Measurements from ENCODE around the gene SLC6A6.

DNA sequence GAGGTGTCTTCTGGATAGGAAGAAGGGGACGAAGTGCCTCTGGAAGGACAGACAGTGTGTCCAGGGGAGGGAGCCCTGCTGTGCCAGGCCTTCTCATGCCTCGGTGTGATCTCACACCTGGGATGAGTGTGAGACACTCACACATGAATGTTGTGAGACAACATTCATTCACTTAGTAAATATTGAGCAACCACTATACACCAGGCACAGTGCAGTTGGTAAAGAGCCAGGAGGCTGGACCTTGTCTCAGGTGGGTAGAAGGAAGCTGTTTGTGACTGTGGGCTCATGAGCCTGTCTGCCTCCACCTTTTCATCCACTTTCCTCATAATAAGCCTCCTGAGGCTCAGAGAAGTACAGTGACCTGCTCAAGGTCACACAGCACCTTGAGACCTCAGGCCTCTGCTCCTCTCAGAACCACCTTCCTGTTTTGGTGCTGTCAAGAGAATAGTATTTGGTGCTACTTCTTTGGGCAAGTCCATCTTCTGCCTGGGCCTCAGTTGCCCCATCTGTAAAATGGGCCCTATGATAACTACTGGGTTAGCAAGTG is 20.9 kb downstream of the SLC6A6 start:
- no peak for TF ChIP-seq EZH2 (IDR thresholded peaks at IDR 0.05; ENCODE audit: insufficient read depth, poor library complexity, severe bottlenecking)
- TF ChIP-seq EZH2phosphoT487 (IDR thresholded peaks at IDR 0.05; ENCODE audit: insufficient read depth, low read depth): no peak
